Endodermal cell (in vitro differentiated cells): ENCODE data around the gene TATDN2. TPM values are rescaled to one million over a fixed set of nuclear protein-coding genes. Genes with fewer than 3 reads are reported as not detected.

Experiments
- DNase-seq: peaks from one replicate; pipeline ENCODE4 v3.0.0-alpha.2; 2017
- H3K27ac ChIP-seq: 2 replicates; pipeline ENCODE4 v1.5.1; 2013; ENCODE audit warnings: mild to moderate bottlenecking, low read depth, low read length, moderate library complexity
- H3K27me3 ChIP-seq: 2 replicates; pipeline ENCODE4 v1.6.1; 2013; ENCODE audit warnings: mild to moderate bottlenecking, low read length, moderate library complexity; ENCODE audit not compliant: insufficient read depth, control insufficient read depth, poor library complexity, severe bottlenecking
- H3K36me3 ChIP-seq: 2 replicates; pipeline ENCODE4 v1.7.0; 2013; ENCODE audit warnings: mild to moderate bottlenecking, low read length, moderate library complexity; ENCODE audit not compliant: control insufficient read depth, insufficient read depth
- H3K4me1 ChIP-seq: one replicate; pipeline ENCODE4 v1.7.0; 2013; ENCODE audit warnings: low read length; ENCODE audit not compliant: control insufficient read depth, insufficient read depth
- H3K4me3 ChIP-seq: 2 replicates; pipeline ENCODE4 v1.5.1; 2013; ENCODE audit warnings: mild to moderate bottlenecking, low read length, moderate library complexity
- H3K9ac ChIP-seq: 2 replicates; pipeline ENCODE4 v1.6.1; 2013; ENCODE audit warnings: mild to moderate bottlenecking, low read length, moderate library complexity; ENCODE audit not compliant: poor library complexity, severe bottlenecking; ENCODE audit errors: extremely low read depth
- H3K9me3 ChIP-seq: 2 replicates; pipeline ENCODE4 v1.6.1; 2013; ENCODE audit warnings: mild to moderate bottlenecking, low read length, moderate library complexity; ENCODE audit not compliant: control insufficient read depth
- H3K27ac Mint-ChIP-seq: 2 replicates; pipeline ENCODE4 v1.8.0; 2020; ENCODE audit warnings: mixed read lengths
- H3K27me3 Mint-ChIP-seq: 2 replicates; pipeline ENCODE4 v1.8.0; 2021; ENCODE audit warnings: mild to moderate bottlenecking, mixed read lengths; ENCODE audit not compliant: insufficient read depth
- H3K36me3 Mint-ChIP-seq: 2 replicates; pipeline ENCODE4 v1.8.0; 2020; ENCODE audit warnings: low read depth, mixed read lengths
- H3K4me1 Mint-ChIP-seq: 2 replicates; pipeline ENCODE4 v1.8.0; 2020; ENCODE audit warnings: mixed read lengths
- H3K4me3 Mint-ChIP-seq: 2 replicates; pipeline ENCODE4 v1.8.0; 2020; ENCODE audit warnings: mild to moderate bottlenecking, moderate library complexity, mixed read lengths
- H3K9me3 Mint-ChIP-seq: 2 replicates; pipeline ENCODE4 v1.8.0; 2020; ENCODE audit warnings: mild to moderate bottlenecking, mixed read lengths
- WGBS, 2 experiments: methylation state at CpG; one replicate each; pipeline versions ENCODE4 v1.1.5 to v1.1.7; 2013; ENCODE audit warnings: missing lambda C conversion rate in 2 of 2, mixed read lengths in 1 of 2; ENCODE audit not compliant: insufficient coverage in 1 of 2, insufficient read length in 1 of 2; 5-methylcytosine and 5-hydroxymethylcytosine counted together
- total RNA-seq, 2 donors: library from RNA; stranded (reverse); fragmentation: NEBNext Ultra II Directional in 1 of 2; extraction: Animal tissue kit (Norgen Biotek cat#: 25700) in 1 of 2; gene quantifications; 2 replicates in 1 of 2; 3 replicates in 1 of 2; pipeline ENCODE4 v1.2.1, GENCODE V29; 2021
- TF ChIP-seq, protein P1 (sequence below): fragments of 200-600 bp; sonication (generic); conservative IDR thresholded peaks from 2 replicates; pipeline ENCODE4 v1.5.0; 2021; ENCODE audit warnings: antibody characterized with exemption, mild to moderate bottlenecking

Gene TATDN2
- total RNA-seq, 2 donors from 2014 or later = 34.0 to 34.1 TPM

DNA sequence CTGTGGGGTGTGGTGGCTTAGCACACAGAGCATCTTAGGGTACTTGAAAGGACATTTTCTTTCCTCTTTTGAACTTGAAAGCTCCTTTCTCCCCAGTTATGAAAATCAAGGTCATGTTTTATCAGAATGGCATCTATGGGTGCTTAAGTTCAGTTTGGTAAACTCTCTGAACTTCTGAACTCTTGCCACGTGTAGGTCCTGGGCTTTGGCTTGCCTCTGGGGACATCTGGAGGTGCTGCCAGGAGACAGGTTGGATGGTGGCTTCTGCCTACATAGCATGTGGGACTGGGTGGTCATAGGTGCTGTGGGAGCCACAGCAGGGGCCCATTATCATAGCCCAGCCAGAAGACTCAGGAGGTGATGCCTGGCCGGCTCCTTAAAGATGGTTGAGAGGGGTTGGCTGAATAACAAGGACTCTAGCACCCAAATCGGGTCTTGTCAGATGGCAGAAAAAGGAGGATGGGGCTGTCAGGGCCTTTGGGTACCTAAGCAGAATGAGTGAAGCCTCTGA, 28.9 kb downstream of the TATDN2 start:
- Histone ChIP-seq H3K36me3 (peaks cover 35% of the 10 kb centered on the region), H3K9me3 (no peaks in the 10 kb centered on the region), H3K9ac (no peak overlapping the region), H3K27ac (no peak overlapping the region), H3K27me3 (no peaks in the 10 kb centered on the region), H3K4me1 (no peaks in the 10 kb centered on the region), H3K4me3 (no peak overlapping the region)
- Mint-ChIP-seq H3K9me3 (no peaks in the 10 kb centered on the region), H3K27me3 (no peaks in the 10 kb centered on the region), H3K36me3 (peaks cover 32% of the 10 kb centered on the region), H3K4me3 (no peak overlapping the region), H3K27ac (no peak overlapping the region), H3K4me1 (peaks cover 7% of the 10 kb centered on the region)
- WGBS, 2 experiments = 88 to 90% methylated on average over 3 of the region's 3 CpGs
- TF ChIP-seq, protein P1, sequence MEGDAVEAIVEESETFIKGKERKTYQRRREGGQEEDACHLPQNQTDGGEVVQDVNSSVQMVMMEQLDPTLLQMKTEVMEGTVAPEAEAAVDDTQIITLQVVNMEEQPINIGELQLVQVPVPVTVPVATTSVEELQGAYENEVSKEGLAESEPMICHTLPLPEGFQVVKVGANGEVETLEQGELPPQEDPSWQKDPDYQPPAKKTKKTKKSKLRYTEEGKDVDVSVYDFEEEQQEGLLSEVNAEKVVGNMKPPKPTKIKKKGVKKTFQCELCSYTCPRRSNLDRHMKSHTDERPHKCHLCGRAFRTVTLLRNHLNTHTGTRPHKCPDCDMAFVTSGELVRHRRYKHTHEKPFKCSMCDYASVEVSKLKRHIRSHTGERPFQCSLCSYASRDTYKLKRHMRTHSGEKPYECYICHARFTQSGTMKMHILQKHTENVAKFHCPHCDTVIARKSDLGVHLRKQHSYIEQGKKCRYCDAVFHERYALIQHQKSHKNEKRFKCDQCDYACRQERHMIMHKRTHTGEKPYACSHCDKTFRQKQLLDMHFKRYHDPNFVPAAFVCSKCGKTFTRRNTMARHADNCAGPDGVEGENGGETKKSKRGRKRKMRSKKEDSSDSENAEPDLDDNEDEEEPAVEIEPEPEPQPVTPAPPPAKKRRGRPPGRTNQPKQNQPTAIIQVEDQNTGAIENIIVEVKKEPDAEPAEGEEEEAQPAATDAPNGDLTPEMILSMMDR = no peak
- DNase-seq = no peak

DNA sequence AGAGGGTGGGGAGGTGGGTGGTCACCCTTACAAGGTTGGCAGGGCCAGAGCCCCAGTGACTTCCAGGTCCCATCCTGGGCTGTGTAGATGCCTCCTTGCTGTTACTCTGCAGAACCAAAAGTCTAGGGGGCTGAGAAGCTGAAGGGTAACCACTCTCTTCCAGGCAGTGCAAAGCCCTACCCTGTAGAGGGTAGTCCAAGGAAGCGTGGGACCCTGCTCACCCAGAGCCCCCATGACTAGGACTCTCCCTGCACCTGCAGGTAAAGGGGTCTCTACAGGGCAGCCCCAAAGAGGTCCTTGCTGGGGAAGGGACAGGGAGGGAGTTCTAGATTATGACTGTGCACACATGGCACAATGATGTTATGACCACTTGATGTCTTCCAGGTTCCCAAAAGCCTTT, 30.2 kb downstream of the TATDN2 start:
- H3K36me3 ChIP-seq = peaks cover 35% of the 10 kb centered on the region
- H3K27me3 Mint-ChIP-seq = no peaks in the 10 kb centered on the region
- 100% methylated on average over 1 of the region's 1 CpG; no CpG with 5 or more reads in 1 of the 2 experiments for WGBS, 2 experiments

DNA sequence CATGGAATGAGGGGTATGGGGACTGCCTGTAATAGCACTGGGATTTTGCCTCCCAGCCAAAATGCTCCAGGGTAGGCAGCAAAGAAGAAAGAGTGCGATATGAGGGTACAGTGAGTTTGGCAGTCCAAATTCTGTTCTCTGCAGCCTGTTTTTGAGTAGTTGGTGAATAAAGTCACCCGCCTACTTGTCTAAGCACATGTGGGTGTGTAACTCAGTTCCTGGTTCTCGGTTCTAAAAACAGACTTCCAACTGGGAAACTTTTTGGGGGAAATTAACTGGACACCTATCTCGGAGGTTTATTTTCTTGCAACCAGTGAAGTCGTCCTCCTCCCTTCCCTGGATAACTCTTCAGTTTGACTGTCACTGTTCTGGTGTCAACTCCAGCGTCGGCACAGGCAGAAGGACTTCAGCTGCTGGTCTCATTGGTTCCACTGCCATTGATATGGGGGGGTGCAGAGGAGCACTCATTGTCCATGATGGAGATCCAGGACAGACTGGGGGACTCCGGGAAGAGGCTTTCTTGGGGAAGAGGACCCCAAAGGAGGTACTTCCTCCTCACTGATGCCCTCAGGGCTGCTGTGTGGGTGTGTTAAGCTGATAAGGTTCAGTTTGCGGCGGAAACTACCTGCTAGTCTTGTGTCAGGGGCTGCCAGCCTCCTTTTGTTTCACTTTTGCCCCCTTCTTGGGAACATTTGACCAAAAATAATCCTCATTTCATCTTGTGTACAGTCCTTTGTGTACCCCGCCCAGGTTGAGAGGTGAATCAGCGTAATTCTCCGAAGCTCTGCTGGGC, 31.3 kb downstream of the TATDN2 start:
- no peak overlapping the region for H3K27ac Mint-ChIP-seq
- WGBS, 2 experiments = 92 to 97% methylated on average over 12 to 13 of the region's 13 CpGs
- H3K36me3 Mint-ChIP-seq = peaks cover 36% of the 10 kb centered on the region
- Histone ChIP-seq H3K9me3 (no peaks in the 10 kb centered on the region), H3K4me1 (no peaks in the 10 kb centered on the region), H3K36me3 (peaks cover 42% of the 10 kb centered on the region), H3K27ac (no peak overlapping the region), H3K27me3 (no peaks in the 10 kb centered on the region), H3K4me3 (no peak overlapping the region), H3K9ac (no peak overlapping the region)
- no peak for DNase-seq
- H3K4me3 Mint-ChIP-seq = no peak overlapping the region
- no peaks in the 10 kb centered on the region for H3K27me3 Mint-ChIP-seq
- TF ChIP-seq, protein P1 = no peak
- no peaks in the 10 kb centered on the region for H3K9me3 Mint-ChIP-seq
- peaks cover 5% of the 10 kb centered on the region for H3K4me1 Mint-ChIP-seq

More for the DNA sequence above, 30.2 kb downstream of the TATDN2 start:
- TF ChIP-seq, protein P1 = no peak
- no peak overlapping the region for H3K4me3 ChIP-seq
- H3K27ac ChIP-seq = no peak overlapping the region
- no peak for DNase-seq
- Mint-ChIP-seq H3K27ac (no peak overlapping the region), H3K9me3 (no peaks in the 10 kb centered on the region), H3K4me3 (no peak overlapping the region), H3K36me3 (peaks cover 33% of the 10 kb centered on the region), H3K4me1 (peaks cover 7% of the 10 kb centered on the region)
- H3K9ac ChIP-seq = no peak overlapping the region
- H3K27me3 ChIP-seq = no peaks in the 10 kb centered on the region
- H3K9me3 ChIP-seq = no peaks in the 10 kb centered on the region
- no peaks in the 10 kb centered on the region for H3K4me1 ChIP-seq
